ENCODE results near the gene VWA8.
"Not testable (repeated sequence)": the region's sequence is repeated elsewhere in the genome, so short reads cannot be mapped to it uniquely, and the experiment has no call there.

The VWA8 gene

DNA sequence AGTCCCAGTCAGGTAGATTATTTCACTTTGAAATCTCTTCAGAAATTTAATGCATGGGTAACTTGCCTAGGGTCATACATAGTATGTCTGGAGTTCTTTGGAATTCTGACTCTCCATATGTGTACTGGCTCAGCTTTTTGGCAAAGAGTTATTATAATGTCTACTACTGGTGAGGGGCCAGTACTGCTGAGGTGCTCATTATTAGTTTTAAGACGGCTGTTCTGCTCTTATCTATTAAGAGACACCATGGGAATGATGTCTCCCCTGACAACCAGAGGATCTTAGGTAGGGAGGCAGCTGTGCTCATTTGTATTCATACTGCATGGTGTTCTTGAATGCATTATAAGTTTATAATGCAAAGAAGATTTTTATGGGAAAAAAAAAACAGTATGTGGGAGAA is 319.5 kb downstream of the VWA8 start:
- no peak for DNase-seq
- Mint-ChIP-seq H3K27ac (no peak overlapping the region), H3K36me3 (peaks cover 23 to 25% of the 10 kb centered on the region in 2 donors), H3K4me3 (no peak overlapping the region), H3K9me3 (no peaks in the 10 kb centered on the region), H3K4me1 (peaks cover 0 to 2% of the 10 kb centered on the region in 2 donors), H3K27me3 (no peaks in the 10 kb centered on the region)
- ATAC-seq (replicated peaks), result no peak

DNA sequence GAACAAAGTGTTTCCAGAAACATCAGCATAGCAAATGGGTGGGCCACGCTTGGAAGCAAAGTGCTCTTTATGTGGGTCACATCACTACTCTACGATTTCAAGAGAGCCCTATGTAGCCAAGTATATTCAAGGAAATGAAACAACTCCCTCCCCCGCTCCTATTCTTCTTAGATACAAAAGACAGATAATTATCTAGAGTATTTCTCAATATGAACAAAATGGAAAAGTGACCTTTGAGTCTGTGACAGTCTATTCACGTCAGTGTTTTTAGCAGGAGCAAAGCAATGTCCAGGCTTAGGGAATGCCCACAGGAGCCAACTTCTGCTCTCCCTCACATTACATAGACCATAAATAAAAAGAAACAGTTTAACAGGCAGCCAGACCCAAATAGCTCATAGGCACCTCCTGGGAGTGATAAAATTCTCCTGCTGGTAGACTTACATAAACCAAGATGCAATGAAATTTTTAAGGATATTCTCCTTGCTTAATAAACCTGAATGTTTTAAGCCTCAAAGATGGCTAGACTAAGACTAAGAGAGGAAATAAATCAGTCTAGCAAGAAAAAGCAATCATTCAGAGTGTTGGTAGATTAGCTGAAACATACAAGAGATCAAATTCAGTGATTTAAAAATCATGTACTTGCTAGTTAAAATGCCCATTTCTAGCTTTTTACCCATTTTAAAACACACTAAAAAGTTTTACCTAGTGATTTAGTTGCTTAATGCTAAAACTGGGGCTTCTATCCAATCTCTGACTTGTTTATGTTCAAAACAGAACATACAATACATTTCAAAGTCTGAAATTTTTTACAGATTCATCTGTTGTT is 320.7 kb downstream of the VWA8 start:
- no peak overlapping the region for H3K27ac Mint-ChIP-seq
- no peak for DNase-seq
- no peak overlapping the region for H3K4me3 Mint-ChIP-seq
- H3K27me3 Mint-ChIP-seq, result no peaks in the 10 kb centered on the region
- peaks cover 0 to 2% of the 10 kb centered on the region in 2 donors for H3K4me1 Mint-ChIP-seq
- H3K36me3 Mint-ChIP-seq, result peaks cover 23 to 26% of the 10 kb centered on the region in 2 donors
- ATAC-seq (replicated peaks), result no peak
- no peaks in the 10 kb centered on the region for H3K9me3 Mint-ChIP-seq

DNA sequence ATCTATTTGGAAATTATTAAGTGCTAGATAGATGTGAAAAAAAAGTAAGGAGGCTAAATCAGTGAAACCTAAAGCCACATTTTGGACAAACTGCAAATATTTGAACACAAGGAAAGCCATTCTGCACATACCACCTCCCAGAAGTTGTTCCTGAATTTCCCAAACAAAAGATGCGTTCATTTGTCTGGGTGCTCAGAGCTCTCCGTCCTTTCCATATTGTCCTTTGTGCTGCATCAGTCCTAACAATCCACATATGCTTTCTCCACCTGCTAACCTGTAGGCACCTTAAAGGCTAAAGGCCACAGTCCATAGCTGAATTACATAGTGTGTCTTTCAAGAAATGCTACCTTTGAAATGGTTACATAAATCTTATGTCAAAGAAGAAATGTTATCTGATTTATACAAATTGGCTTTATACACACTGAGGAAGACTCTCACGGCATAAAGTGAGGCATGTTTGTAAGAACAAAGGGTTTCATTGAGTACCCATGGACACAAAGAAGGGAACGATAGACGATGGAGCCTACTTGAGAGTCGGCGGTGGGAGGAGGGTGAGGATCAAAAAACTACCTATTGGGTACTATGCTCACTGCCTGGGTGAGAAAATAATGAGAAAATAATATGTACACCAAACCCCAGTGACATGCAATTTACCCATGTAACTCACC is 321.5 kb downstream of the VWA8 start:
- DNase-seq (no peak), ATAC-seq (replicated peaks) (no peak)
- H3K36me3 Mint-ChIP-seq, result peaks cover 23 to 29% of the 10 kb centered on the region in 2 donors
- H3K27ac Mint-ChIP-seq, result peak overlapping the region; percentile 33
- no peaks in the 10 kb centered on the region for H3K27me3 Mint-ChIP-seq
- no peak overlapping the region for H3K4me3 Mint-ChIP-seq
- peaks cover 0 to 2% of the 10 kb centered on the region in 2 donors for H3K4me1 Mint-ChIP-seq
- H3K9me3 Mint-ChIP-seq, result no peaks in the 10 kb centered on the region

DNA sequence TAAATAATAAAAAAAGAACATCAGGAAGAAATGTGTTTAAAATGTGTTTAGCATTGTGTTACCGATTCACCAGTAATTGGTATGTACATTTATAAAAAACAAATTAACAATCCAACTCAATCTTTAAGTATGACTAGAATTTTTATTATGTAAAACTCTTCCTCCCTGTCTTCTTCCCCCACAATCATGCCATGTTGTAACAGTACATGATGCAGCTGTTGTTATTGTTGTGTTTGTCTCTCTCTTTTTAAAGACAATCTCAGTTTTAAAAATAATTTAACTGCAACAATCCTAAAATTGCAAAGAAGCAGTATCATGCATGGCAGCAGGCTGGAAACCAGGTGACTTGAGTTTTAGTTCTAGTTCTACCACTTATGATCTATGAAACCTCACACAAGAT is 323.3 kb downstream of the VWA8 start:
- H3K9me3 Mint-ChIP-seq, result no peaks in the 10 kb centered on the region
- H3K36me3 Mint-ChIP-seq, result peaks cover 26 to 31% of the 10 kb centered on the region in 2 donors
- no peaks in the 10 kb centered on the region for H3K27me3 Mint-ChIP-seq
- peaks cover 0 to 2% of the 10 kb centered on the region in 2 donors for H3K4me1 Mint-ChIP-seq
- ATAC-seq (replicated peaks) (no peak), DNase-seq (no peak)
- no peak overlapping the region for H3K4me3 Mint-ChIP-seq
- no peak overlapping the region for H3K27ac Mint-ChIP-seq

- not testable (repeated sequence) for H3K4me3 Mint-ChIP-seq; H3K27me3 Mint-ChIP-seq; H3K27ac Mint-ChIP-seq; DNase-seq; H3K9me3 Mint-ChIP-seq; ATAC-seq (replicated peaks); H3K4me1 Mint-ChIP-seq
- peaks cover 26 to 31% of the 10 kb centered on the region in 2 donors for H3K36me3 Mint-ChIP-seq
Measured at GRCh38 chr13:41637032-41637431, 323.9 kb downstream of the VWA8 start.

DNA sequence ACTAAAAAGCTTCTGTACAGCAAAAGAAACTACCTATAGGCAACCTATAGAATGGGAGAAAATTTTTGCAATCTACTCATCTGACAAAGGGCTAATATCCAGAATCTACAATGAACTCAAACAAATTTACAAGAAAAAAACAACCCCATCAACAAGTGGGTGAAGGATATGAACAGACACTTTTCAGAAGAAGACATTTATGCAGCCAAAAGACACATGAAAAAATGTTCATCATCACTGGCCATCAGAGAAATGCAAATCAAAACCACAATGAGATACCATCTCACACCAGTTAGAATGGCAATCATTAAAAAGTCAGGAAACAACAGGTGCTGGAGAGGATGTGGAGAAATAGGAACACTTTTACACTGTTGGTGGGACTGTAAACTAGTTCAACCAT is 324.3 kb downstream of the VWA8 start:
- not testable (repeated sequence) for H3K9me3 Mint-ChIP-seq; H3K4me3 Mint-ChIP-seq; H3K27ac Mint-ChIP-seq; DNase-seq; H3K27me3 Mint-ChIP-seq; ATAC-seq (replicated peaks); H3K4me1 Mint-ChIP-seq
- H3K36me3 Mint-ChIP-seq, result peaks cover 26 to 31% of the 10 kb centered on the region in 2 donors

- Mint-ChIP-seq H3K27ac (no peak overlapping the region), H3K4me3 (no peak overlapping the region), H3K36me3 (peaks cover 19 to 28% of the 10 kb centered on the region in 2 donors), H3K27me3 (no peaks in the 10 kb centered on the region), H3K4me1 (no peaks in the 10 kb centered on the region), H3K9me3 (no peaks in the 10 kb centered on the region)
- ATAC-seq (replicated peaks), result no peak
- DNase-seq, result no peak
Measured at GRCh38 chr13:41634407-41634806, 326.5 kb downstream of the VWA8 start.

DNA sequence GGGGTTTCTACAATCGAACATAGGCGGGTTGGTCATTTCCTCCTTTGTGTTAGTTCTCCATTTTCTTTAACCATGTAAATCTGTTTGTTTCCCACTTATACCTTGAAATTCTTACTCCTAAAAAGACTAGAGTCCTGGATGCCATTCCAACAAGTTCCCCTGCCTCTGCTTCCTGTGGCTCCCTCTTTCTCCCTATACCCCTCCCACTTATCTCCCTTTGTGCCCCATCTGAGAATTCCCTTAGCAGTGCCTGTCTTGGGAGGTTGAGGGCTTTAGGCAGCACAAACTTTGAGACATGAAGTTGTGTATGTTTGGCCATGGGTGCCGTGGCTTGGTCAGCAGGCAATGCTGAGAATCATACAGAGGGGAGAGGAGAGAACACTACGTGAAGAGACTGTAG is 327.1 kb downstream of the VWA8 start:
- DNase-seq (no peak), ATAC-seq (replicated peaks) (no peak)
- Mint-ChIP-seq H3K9me3 (peaks cover 0 to 3% of the 10 kb centered on the region in 2 donors), H3K4me1 (no peaks in the 10 kb centered on the region), H3K4me3 (no peak overlapping the region), H3K36me3 (peaks cover 19 to 28% of the 10 kb centered on the region in 2 donors), H3K27ac (no peak overlapping the region), H3K27me3 (no peaks in the 10 kb centered on the region)

GRCh38 chr13:41631296-41631965 is 329.5 kb downstream of the VWA8 start:
- DNase-seq, result no peak
- peaks cover 0 to 3% of the 10 kb centered on the region in 2 donors for H3K9me3 Mint-ChIP-seq
- no peaks in the 10 kb centered on the region for H3K27me3 Mint-ChIP-seq
- peaks cover 15 to 33% of the 10 kb centered on the region in 2 donors for H3K36me3 Mint-ChIP-seq
- H3K27ac Mint-ChIP-seq, result no peak overlapping the region
- no peak overlapping the region for H3K4me3 Mint-ChIP-seq
- ATAC-seq (replicated peaks), result no peak
- H3K4me1 Mint-ChIP-seq, result no peaks in the 10 kb centered on the region

DNA sequence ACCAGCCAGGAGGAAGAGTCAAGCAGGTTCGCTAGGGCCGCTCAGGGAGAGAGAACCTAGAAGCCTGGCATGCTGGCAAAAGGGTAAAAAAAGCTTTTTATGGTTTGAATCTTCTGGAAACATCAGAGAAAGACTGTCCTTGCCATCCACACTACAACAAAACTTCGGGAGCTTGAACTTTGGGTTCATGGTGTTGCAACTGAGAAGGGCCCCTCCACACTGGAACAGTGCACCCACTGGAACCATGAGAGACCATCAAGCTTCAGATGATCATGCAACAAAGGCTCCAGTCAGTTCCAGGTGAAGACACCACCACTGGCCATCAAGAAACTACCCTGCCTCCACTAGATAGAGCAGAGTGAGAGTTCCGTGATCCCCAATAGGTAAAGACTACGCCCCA is 333.5 kb downstream of the VWA8 start:
- Mint-ChIP-seq H3K4me3 (no peak overlapping the region), H3K27me3 (no peaks in the 10 kb centered on the region), H3K4me1 (peaks cover 0 to 2% of the 10 kb centered on the region in 2 donors), H3K9me3 (peaks cover 0 to 3% of the 10 kb centered on the region in 2 donors), H3K27ac (no peak overlapping the region), H3K36me3 (peaks cover 26 to 44% of the 10 kb centered on the region in 2 donors)
- ATAC-seq (replicated peaks), result no peak
- no peak for DNase-seq

DNA sequence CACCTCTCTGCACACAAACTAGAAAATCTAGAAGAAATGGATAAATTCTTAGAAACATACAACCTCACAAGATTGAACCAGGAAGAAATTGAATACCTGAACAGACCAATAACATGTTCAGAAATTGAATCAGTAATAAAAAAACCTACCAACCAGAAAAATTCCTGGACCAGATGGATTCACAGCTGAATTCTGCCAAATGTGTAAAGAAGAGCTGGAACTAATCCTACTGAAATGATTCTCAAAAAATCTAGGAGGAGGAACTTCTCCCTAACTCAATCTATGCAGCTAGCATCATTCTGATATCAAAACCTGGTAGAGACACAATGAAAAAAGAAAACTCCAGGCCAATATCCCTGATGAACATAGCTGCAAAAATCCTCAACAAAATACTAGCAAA is 336.9 kb downstream of the VWA8 start:
- peaks cover 33 to 54% of the 10 kb centered on the region in 2 donors for H3K36me3 Mint-ChIP-seq
- H3K27me3 Mint-ChIP-seq, result no peaks in the 10 kb centered on the region
- H3K4me3 Mint-ChIP-seq, result no peak overlapping the region
- H3K9me3 Mint-ChIP-seq, result peaks cover 0 to 3% of the 10 kb centered on the region in 2 donors
- DNase-seq (no peak), ATAC-seq (replicated peaks) (no peak)
- H3K4me1 Mint-ChIP-seq, result peaks cover 0 to 2% of the 10 kb centered on the region in 2 donors
- no peak overlapping the region for H3K27ac Mint-ChIP-seq

- Mint-ChIP-seq H3K27me3 (no peaks in the 10 kb centered on the region), H3K9me3 (peaks cover 0 to 2% of the 10 kb centered on the region in 2 donors), H3K27ac (no peak overlapping the region), H3K4me1 (peaks cover 0 to 2% of the 10 kb centered on the region in 2 donors), H3K36me3 (peaks cover 27 to 45% of the 10 kb centered on the region in 2 donors), H3K4me3 (no peak overlapping the region)
- no peak for DNase-seq
- no peak for ATAC-seq (replicated peaks)
Measured at GRCh38 chr13:41622432-41623429, 338.2 kb downstream of the VWA8 start.

- Mint-ChIP-seq H3K27me3 (no peaks in the 10 kb centered on the region), H3K4me3 (no peak overlapping the region), H3K9me3 (peaks cover 0 to 2% of the 10 kb centered on the region in 2 donors), H3K36me3 (peaks cover 26 to 44% of the 10 kb centered on the region in 2 donors), H3K27ac (no peak overlapping the region), H3K4me1 (peaks cover 0 to 2% of the 10 kb centered on the region in 2 donors)
- DNase-seq, result no peak
- ATAC-seq (replicated peaks), result no peak
Measured at GRCh38 chr13:41621716-41622431, 339.0 kb downstream of the VWA8 start.
